T-helper 2 cell (primary cell): Measurements from ENCODE around the gene PDSS2.
"Not testable (repeated sequence)": the region's sequence is repeated elsewhere in the genome, so short reads cannot be mapped to it uniquely, and the experiment has no call there.

Source experiments
- DNase-seq, 5 experiments: peaks; one replicate each; pipeline versions ENCODE4 v3.0.0 to v3.0.0-alpha.2; 2012 to 2022

PDSS2 gene

GRCh38 chr6:107152638-107153430 is 306.5 kb downstream of the PDSS2 start:
- no peak for DNase-seq

DNA sequence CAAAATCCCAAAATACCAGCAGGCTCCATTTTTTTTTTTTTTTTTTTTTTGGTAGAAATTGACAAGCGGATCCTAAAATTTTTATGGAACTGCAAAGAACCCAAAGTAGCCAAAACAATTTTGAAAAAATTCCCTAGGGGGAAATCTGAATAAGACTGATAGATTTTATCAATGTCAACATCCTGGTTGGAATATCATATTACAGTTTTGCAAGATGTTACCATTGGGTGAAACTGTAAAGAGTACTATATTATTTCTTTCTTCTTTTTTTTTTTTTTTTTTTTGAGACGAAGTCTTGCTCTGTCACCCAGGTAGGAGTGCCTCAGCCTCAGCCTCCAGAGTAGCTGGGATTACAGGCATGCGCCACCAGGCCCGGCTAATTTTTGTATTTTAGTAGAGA is 314.7 kb downstream of the PDSS2 start:
- no peak for DNase-seq

DNA sequence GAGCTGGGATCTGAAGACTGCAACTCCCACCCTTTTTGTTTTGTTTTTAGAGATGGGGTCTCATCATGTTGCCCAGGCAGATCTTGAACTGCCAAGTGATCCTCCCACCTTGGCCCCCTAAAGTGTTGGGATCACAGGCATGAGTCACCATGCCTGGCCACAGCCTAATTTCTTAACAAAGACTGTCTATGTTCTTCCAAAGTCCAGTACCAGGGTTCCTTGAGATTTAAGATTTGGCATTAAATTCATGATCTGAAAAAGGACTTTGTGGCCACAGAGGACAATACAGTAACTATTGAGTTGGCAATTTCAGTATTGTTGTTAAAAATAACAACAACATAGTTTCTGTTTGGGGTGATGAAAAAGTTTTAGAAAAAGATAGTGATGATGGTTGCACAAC is 315.4 kb downstream of the PDSS2 start:
- no peak for DNase-seq

DNA sequence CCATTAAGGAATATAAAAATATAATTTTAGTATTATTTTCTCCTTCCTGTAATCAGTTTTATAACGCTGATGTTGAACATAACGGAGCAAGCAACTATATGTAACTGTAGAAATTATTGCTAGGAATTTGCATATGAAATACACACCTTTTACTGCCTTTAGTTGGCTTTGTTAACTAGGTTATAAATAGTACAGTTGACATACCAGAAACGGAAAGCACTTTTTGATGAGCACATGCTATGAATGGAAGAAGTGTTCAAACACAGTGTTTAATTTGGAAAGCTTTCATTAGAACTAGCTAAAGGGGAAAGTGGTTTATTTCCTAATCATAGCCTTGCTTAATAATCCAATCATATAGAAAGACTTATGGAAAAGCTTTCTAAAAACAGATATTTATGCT is 318.8 kb downstream of the PDSS2 start:
- no peak for DNase-seq

GRCh38 chr6:107136324-107136723 is 323.0 kb downstream of the PDSS2 start:
- DNase-seq, result not testable (repeated sequence)

DNA sequence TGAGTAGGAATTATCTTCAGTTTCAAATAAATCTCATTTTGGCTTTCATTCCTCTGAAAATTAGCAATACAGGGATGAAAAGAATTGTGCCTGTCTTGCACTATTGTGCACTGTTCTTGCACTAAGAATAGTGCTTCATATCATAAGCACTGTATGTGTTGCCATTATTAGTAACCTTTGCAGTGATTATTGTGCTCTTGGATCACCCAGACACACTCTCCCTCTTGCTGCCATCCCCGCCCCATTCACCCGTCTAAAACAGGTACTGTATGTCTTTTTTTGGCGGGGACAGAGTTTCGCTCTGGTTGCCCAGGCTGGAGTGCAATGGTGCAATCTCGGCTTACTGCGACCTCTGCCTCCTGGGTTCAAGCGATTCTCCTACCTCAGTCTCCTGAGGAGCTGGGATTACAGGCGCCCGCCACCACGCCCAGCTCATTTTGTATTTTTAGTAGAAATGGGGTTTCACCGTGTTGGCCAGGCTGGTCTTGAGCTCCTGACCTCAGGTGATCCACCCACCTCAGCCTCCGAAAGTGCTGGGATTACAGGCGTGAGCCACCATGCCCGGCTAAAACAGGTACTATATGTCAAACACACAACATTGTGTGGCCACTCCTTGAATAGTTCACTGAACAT is 324.2 kb downstream of the PDSS2 start:
- not testable (repeated sequence) for DNase-seq

GRCh38 chr6:107132330-107132954 is 326.9 kb downstream of the PDSS2 start:
- DNase-seq, result peak in 2 of 5 experiments; percentile 3 to 19

- DNase-seq, result no peak
Measured at GRCh38 chr6:107129370-107129925, 329.9 kb downstream of the PDSS2 start.

DNA sequence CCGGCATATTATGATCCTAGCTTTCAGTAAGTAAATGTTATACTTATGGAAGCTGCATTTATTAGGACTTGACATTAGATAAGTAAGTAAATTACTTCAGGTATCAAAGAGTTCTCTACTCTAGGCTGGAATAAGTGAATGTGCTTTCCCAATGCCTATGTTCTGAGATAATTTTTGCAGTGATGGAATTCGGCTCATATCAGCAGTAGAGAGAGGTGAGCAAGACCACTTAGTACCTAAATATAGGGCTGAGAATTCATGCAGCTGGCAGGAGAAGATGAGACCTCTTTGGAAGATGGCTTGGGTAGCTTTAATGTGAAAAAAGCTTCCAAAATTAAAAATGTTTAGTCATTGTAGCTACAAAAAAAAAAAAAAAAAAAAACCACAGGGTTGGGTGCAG is 330.8 kb downstream of the PDSS2 start:
- no peak for DNase-seq

DNA sequence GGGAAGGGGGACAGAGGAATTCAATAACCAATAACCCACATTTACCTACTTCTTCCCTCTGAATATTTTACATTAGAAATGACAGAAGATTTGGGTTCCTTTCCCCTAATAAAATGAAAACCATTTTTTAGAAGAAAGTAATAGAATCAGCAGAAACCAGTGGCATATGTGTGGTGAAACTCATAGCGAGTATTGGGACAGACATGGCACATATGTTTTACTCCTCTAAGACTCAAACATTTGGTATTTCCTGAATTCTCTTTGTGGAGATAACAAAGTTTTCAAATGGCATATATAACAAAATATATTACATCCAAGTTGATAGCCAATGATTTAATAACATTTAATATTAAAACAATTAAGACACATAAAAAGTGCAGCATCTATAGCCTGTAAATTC is 331.2 kb downstream of the PDSS2 start:
- DNase-seq, result no peak

DNA sequence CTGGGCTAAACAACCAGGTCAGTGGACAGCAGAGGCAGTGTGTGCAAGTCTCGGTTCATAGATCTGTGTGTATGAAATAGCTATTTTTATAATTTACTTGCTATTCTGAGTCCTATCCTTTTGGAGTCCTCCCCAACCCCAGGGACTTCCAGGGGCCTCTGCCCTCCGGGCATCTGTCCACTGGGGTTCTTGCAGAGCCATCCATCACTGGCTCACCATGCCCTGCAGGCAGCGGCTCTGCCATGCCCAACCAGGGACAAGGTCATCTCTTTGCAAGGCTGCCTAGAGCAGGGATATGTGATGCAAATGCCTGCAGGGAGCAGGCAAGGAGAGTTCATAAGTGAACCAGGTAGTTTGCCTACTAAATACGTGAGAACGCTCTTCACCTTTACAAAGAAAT is 333.6 kb downstream of the PDSS2 start:
- DNase-seq, result no peak

GRCh38 chr6:107124934-107125348 is 334.4 kb downstream of the PDSS2 start:
- DNase-seq, result no peak

- DNase-seq, result no peak
Measured at GRCh38 chr6:107123501-107123900, 335.9 kb downstream of the PDSS2 start.

DNA sequence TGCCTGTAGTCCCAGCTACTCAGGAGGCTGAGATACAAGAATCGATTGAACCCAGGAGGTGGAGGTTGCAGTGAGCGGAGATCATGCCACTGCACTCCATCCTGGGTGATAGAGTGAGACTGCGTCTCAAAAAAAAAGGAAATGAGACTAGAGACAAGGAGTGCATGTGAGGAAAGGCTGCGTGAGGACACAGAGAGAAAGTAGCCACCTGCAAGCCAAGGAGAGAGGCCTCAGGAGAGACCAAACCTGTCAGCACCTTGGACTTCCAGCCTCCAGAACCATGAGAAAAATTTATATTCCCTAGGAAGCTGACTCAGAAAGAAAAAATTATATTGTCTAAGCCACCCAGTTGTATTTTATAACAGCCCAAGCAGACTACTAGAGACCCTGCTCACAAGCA is 336.6 kb downstream of the PDSS2 start:
- DNase-seq, result no peak

DNA sequence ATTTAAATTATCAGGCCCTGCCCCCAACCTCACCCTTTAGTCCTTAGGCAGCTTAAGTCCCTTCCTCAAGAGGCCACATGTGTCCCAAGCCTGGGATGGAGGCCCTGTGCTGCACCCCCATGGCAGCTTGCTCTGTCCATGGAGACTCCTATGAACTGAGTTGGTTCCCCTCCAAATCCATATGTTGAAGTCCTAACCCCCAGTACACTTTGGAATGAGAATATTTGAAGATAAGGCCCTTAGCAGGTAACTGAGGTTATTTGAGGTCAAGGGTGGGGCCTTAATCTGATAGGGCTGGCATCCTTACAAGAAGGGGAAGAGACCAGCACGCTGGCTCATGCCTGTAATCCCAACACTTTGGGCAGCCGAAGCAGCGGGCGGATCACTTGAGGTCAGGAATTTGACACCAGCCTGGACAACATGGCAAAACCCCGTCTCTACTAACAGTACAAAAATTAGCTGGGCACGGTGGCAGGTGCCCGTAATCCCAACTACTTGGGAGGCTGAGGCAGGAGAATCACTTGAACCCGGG is 337.3 kb downstream of the PDSS2 start:
- no peak for DNase-seq

GRCh38 chr6:107121266-107121665 is 338.1 kb downstream of the PDSS2 start:
- DNase-seq, result no peak

DNA sequence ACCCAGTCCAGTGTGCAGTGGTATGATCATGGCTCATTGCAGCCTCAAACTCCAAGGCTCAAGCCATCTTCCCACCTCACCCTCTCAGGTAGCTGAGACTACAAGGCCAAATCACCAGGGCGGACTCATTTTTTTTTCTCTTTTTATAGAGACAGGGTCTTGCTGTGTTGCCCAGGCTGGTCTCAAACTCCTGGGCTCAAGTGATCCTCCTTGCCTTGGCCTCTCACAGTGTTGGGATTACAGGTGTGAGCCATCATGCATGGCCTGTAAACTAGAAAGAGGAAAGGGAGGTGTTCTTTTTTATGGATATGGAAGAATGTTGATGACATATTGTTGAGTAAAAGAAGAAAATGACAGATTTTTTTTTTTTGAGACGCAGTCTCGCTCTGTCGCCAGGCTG is 339.0 kb downstream of the PDSS2 start:
- DNase-seq, result no peak

DNA sequence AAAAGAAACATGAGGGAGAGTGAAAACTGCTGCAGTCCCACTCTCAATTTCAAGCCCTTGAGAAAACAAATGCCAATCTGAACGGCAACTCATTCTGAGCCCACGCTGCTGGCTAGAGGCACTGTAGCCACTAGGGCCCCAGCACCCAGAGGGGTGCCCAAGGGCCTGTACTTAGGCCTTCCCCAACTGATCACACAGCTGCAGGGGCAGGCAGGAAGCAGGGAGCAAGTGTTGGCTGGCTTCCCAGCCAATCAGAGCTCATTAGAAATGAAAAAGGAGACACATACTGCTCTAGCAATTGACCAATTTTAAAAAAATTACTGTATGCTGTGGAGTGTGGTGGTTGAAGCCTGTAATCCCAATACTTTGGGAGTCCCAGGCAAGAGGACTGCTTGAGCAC is 340.4 kb downstream of the PDSS2 start:
- no peak for DNase-seq

DNA sequence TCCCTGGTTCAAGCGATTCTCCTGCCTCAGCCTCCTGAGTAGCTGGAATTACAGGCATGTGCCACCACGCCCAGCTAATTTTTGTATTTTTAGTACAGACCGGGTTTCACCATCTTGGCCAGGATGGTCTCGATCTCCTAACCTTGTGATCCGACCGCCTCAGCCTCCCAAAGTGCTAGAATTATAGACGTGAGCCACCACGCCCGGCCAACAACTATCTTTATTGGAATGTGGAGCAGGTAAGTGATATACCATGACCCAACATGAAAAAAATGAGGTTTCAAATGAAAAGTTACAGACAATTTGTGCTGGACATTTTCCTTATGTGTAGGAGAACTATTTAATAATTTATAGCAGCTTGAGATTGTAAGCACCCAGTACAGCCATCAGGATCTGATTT is 340.8 kb downstream of the PDSS2 start:
- not testable (repeated sequence) for DNase-seq

- DNase-seq, result no peak
Measured at GRCh38 chr6:107116931-107117330, 342.4 kb downstream of the PDSS2 start.

DNA sequence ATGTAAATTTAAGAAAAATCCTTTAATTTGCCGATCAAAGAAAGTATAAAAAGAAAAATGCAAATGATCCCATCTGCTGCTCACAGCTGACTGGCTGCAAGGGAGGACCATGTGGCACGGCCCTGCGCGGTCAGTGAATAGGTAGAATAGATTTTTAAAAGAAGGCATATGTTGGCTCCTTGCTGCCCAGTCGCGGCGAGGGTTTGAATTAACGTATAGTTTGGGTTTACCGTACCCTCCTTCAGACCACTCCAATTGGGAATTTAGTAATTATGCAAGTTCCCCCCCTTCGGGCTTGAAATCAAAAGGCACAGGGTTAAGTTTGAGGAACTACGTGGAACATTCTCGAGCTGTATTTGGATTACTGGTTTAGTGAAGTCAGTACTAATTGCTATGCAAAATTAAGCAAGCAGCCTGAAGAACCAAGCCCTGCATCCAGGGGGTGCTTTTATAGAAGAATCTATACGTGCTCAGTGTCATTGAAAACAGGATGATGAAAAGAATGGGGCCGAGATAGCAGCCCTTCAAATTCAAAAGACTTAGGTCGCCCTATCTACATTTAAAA is 343.0 kb downstream of the PDSS2 start:
- peak in 1 of 5 experiments; percentile 64 for DNase-seq

- peak in 1 of 5 experiments; percentile 55 for DNase-seq
Measured at GRCh38 chr6:107115695-107116327, 343.6 kb downstream of the PDSS2 start.
